ENCODE results near the gene SCUBE3.
A peak's percentile ranks its signal among the peaks of the same experiment; 100 is the strongest.

SCUBE3 gene

GRCh38 chr6:35214869-35215664 is 1.3 kb downstream of the SCUBE3 start:
- DNase-seq, result no peak

DNA sequence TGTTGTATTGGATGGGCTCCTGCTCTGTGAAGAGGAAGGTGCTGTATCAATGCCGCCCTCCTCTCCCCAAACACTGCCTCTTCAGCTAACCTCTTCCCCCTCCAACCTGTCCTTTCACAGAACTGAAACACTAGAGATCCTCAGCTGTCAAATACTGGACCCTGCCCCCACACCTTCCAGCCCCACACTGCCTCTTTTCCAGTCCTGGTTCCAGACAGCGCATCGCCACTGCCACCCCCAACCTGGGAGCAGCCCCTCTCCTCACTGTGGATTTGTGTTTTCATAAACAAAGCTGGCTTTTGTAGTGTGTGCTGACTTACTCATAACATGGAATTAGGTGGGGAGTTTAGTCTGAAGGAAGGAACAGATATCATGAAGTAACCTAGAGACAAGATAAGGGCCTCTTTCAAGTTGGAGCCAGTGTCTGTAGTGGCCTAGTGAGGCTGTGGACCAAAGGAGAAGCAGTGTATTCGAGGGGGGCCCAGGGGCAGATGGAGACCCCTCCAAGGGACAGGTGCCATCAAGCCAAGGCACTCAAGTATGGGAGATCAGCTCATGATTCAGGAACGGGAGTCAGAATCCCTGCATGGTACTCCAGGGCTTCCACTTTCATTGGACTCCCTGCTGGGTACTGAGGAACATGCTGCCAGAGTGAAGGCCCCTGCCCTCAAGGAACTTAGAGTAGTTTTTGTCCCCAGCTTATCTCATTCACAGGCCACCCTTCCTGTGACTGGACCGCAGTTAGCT is 2.1 kb downstream of the SCUBE3 start:
- DNase-seq, result no peak

GRCh38 chr6:35216412-35216732 is 2.6 kb downstream of the SCUBE3 start:
- DNase-seq, result no peak

DNA sequence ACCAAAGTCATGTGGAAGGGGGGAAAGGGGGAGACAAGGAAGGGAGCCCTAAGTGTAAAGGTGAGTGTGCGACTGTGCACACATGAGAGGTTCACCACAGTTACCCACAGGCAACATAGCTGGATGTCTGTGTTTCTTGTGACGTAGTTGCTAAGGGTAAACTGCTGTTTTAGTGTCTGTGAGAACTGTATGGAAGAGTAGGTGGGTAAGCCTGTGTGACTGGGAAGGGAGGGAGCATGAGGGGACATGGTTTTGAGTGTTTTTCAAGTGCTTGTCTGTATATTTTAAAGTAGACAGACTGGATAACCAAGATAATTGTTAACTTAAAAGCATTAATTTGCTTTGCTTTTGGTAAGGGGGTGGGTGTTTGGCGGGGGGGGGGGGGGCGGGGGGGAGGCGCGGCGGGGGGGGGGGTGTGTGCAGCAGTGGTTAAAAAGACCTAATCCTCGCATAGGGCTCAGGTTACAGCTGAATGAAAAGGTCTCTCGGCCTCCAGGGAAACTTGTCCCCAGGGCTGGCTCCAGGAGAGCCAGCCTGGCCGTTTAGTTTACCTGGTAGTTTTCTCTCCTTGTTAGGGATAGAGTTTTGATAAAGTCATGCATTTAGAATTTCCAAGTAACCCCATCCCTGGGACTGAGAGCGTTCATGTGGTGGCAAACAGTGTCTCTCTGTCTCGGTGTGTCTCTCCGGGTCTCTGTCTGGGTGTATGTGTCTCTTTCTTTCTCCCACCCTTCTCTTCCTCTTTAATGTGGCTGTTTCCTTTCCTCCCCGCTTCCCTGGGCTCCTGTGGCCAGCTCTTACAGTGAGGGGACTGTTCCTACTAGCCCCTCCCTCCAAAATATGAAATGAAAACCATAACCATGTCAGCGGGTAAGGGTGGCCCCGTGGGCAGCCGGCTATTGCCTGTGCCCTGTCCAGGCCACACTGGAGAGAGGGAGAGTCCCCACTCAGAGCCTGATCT is 3.4 kb downstream of the SCUBE3 start:
- DNase-seq, result peak; percentile 33

GRCh38 chr6:35218021-35218420 is 4.3 kb downstream of the SCUBE3 start:
- DNase-seq, result no peak

DNA sequence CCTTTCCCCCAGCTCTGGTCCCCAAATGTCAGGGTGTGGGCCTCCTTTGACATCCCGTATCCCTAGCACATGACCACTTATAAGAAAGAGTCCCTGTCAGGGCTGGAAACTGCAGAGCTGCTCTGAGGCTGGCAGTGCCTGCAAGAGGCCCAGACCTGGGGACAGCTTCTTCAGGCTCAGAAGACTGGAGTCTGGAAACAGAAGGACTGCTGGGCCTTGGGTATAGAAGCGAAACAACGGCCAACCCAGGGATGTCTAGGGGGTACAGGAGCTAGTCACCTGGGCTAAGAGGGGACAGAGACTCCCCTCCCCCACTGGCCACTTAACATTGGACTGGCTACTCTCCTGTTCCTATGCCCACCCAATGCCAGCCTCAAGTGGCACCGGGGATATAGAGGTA is 4.7 kb downstream of the SCUBE3 start:
- no peak for DNase-seq

DNA sequence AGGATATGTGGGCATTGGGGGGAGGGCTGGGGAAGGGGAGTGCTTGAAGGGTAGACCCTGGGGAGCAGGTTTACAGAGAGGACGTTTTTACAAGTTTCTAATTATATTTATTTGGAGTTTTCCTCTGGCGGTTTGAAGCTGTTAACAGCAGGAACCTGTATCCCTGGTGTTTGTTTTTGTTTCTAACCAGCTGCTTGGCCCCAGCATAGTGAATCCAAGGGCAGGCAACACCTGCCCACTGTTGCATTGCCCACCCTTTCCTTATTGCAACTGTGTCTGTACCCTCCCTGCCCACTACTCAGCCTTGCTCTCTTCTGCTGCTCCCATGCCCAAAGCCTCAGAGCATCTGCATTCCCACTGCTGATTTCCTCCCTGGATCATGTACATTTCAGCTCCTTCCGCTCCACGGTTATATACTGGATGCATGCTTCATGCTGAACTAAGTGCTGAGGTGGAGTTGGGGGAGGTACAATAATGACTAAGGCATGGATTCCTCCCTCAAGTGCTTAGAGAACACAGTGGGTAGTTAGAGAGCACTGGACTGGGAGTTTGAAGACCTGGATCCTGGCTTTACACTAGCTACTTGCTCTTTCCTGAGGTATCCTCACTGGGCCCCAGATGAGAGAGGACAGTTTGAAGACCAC is 6.0 kb downstream of the SCUBE3 start:
- no peak for DNase-seq

GRCh38 chr6:35220711-35221110 is 7.0 kb downstream of the SCUBE3 start:
- no peak for DNase-seq

DNA sequence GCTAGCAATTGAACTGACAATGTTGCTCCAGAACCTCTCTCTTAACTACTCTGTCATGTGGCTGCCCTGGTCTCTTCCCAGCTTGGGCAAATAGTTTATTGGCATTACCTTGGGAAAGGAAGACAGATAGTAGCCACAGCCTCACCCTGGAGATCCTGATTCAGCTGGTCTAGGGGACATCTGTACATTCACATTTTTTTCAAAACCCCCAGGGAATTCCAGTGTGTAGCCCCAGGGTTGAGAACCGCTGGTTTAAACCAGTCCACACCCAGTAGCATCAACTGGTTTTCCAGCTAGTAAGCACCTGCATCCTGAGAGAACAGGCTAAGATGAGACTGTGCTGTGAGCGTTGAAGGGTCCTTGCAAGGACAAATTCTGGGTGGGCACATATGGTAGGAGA is 9.6 kb downstream of the SCUBE3 start:
- no peak for DNase-seq

DNA sequence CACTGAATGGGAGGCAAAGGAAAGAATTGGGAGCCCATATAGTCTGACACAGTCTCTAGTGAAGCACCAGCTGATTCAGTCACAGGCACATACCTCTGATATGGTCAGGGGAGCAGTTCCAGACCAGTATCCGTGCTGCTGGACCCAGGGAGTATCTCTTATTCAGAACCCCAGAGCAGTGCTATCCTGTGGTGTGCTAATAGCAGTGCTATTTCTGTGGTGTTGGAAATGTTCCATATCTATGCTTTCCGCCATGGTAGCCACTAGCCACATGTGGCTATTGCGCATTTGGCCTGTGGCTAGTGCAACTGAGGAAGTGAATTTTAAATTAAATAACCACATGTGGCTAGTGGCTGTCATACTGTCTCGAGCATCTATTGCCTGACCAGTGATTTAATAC is 11.0 kb downstream of the SCUBE3 start:
- no peak for DNase-seq

DNA sequence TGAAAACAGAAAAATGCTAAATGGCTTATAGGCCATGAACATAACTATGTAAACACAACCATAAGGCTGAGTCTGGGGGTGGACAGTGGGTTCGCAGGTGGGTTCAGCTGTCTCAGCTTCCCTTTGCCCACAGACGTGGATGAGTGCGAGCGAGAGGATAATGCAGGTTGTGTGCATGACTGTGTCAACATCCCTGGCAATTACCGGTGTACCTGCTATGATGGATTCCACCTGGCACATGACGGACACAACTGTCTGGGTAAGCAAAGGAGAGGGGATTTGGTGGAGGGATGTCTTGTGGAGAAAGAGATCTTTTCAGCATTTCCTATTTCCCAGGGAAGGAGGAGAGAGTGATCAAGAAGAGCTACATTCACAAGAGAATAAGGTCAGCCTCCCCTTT is 14.7 kb downstream of the SCUBE3 start:
- DNase-seq, result no peak

DNA sequence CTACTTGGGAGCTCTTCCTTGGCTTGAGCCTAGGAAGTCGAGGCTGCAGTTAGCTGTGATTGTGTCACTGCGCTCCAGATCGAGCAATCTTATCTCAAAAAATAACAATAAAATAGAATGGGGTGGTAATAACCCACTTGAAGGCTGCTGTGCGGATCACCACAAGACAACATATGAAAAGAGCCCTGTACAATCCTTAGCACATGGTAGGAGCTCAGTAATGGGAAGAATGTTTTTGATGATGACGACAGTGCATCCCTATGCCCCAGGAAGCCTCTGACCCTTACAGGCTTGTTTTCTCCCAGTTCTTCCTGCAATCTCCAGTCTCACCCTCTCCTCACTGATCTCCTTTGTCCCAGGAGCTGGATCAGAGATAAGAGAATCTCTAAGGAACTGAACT is 15.5 kb downstream of the SCUBE3 start:
- DNase-seq, result no peak

DNA sequence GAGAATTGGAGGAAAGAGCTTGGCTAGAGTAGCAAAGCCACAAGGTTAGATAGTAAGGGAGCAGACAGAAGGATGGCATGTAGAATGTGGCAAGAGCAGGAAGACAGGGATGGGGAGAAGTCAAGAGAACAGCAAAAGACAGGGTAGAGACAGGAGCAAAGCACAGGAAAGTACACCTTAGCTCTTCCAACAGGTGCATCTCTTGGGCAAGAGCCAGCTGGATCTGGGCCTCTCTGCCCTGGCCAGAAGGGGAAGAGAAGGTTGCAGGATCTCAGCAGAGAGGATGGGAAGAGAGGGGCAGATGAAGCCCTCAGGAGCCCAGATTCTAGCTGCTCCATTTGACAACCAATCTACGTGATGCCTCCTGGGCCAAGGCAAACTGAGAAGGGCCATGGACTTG is 16.7 kb downstream of the SCUBE3 start:
- DNase-seq, result no peak

DNA sequence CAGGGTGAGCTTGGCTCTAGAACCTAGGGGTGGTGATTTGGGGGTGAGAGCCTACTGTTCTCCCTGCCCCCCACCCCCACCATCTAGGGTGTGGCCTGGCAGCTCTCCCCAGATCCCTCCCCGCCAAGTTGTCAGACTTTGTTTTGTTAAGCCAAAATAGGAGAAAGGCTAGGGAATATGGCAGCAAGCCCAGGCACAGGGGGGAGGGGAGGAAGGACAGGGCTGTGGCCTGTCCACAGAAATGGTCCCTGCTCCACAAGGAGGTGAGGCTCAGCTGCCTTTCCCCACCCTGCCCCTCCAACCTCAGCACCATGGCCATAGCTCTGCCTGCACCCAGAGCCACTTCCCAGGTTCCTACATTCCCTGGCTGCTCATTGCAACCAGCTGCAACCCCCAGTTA is 17.2 kb downstream of the SCUBE3 start:
- DNase-seq, result no peak

GRCh38 chr6:35231563-35231962 is 17.8 kb downstream of the SCUBE3 start:
- DNase-seq, result no peak

DNA sequence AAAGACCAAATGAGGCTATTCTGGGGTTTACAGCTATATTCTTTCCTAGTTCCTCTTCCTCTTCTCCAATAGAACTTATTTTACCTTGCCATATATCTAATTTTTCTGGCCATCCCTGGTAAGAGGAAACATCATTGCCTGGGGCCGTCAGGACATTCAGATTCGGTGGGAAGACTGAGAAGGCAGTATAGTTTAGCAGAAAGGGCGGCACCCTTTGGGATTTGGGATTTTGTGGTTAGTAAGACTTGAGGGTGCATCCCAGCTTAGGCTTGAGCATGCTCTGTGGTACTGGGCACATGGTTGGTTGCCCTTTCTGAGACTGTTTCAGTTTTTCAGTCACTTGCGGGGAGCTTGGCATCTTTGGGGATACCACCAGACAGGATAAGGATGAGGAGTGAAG is 21.1 kb downstream of the SCUBE3 start:
- DNase-seq, result no peak

- no peak for DNase-seq
These were observed 22.5 kb downstream of the SCUBE3 start for GRCh38 chr6:35236223-35236622.

DNA sequence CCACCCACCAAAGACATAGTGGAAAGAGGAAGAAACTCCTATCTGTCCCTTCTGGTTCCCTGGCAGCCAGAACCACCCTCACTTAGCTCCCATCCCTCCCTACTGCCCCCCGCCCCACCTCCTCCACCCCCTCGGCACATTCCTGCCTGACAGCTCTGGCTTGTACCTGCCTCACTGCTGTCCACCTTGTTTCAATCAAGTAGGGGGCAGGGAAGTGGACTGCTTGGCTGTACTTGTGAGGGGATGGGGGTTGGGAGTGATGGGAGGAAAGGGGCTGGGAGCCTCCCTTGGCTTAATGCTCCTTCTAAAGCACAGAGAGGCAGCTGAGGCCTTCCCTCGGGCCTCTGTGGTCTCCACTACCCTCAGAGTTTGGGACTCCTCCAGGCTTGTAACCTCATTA is 23.7 kb downstream of the SCUBE3 start:
- DNase-seq, result no peak

- no peak for DNase-seq
These were observed 25.1 kb downstream of the SCUBE3 start for GRCh38 chr6:35238843-35239289.

GRCh38 chr6:35239581-35239980 is 25.8 kb downstream of the SCUBE3 start:
- DNase-seq, result no peak

GRCh38 chr6:35240838-35241801 is 27.4 kb downstream of the SCUBE3 start:
- DNase-seq, result peak; percentile 32

DNA sequence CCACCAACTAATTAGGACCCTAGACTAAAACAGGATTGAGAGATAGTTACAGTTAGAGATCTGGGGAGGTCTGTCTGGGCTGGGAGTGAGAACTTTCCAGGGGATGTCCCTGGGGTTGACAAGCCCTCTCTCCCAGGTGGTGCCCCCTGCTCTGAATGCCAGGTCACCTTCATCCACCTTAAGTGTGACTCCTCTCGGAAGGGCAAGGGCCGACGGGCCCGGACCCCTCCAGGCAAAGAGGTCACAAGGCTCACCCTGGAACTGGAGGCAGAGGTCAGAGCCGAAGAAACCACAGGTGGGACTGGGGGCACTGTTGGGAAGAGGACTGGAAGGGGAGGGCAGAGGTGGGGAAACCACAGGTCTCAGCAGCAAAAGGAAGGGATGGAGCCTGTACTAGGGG is 28.7 kb downstream of the SCUBE3 start:
- DNase-seq, result no peak
